HEK293 (cell line): ENCODE measurements around the gene DOLK.

Source experiments
- YY1 ChIP-seq: fragments of 450-650 bp; formaldehyde crosslinking; IDR thresholded peaks from 2 replicates; pipeline ENCODE4 v1.5.1; 2018; ENCODE audit warnings: missing biosample characterization, missing genetic modification characterization
- ZFHX2 ChIP-seq: fragments of 450-650 bp; formaldehyde crosslinking; conservative IDR thresholded peaks from 2 replicates; pipeline ENCODE4 v1.5.1; 2016; ENCODE audit warnings: missing biosample characterization, missing genetic modification characterization
- ZNF146 ChIP-seq: fragments of 450-650 bp; formaldehyde crosslinking; IDR thresholded peaks from 2 replicates; pipeline ENCODE4 v1.5.1; 2016; ENCODE audit warnings: missing biosample characterization, missing genetic modification characterization
- ZNF2 ChIP-seq: fragments of 450-650 bp; formaldehyde crosslinking; IDR thresholded peaks from 2 replicates; pipeline ENCODE4 v1.5.1; 2016; ENCODE audit warnings: missing biosample characterization, missing genetic modification characterization
- ZNF394 ChIP-seq: fragments of 450-650 bp; formaldehyde crosslinking; IDR thresholded peaks from 2 replicates; pipeline ENCODE4 v1.5.1; 2016; ENCODE audit warnings: missing biosample characterization, missing genetic modification characterization, mild to moderate bottlenecking, moderate library complexity, borderline replicate concordance
- ZNF521 ChIP-seq: fragments of 450-650 bp; formaldehyde crosslinking; IDR thresholded peaks from 2 replicates; pipeline ENCODE4 v1.5.1; 2017; ENCODE audit warnings: missing biosample characterization, mild to moderate bottlenecking, missing genetic modification characterization
- ZNF549 ChIP-seq: fragments of 450-650 bp; IDR thresholded peaks from 2 replicates; pipeline ENCODE4 v1.5.1; 2018; ENCODE audit warnings: missing biosample characterization, missing genetic modification characterization, mild to moderate bottlenecking, inconsistent platforms, moderate library complexity
- ZNF621 ChIP-seq: fragments of 450-650 bp; formaldehyde crosslinking; IDR thresholded peaks from 2 replicates; pipeline ENCODE4 v1.5.1; 2017; ENCODE audit warnings: missing biosample characterization, missing genetic modification characterization
- TF ChIP-seq, protein P1 (sequence below): fragments of 450-650 bp; formaldehyde crosslinking; IDR thresholded peaks from 2 replicates; pipeline ENCODE4 v1.5.1; 2016; ENCODE audit warnings: missing biosample characterization, missing genetic modification characterization
- TF ChIP-seq, protein P2 (sequence below): fragments of 450-650 bp; formaldehyde crosslinking; IDR thresholded peaks from 2 replicates; pipeline ENCODE4 v1.5.1; 2016; ENCODE audit warnings: missing biosample characterization, missing genetic modification characterization
- TF ChIP-seq, protein P3 (sequence below): fragments of 450-650 bp; formaldehyde crosslinking; IDR thresholded peaks from 2 replicates; pipeline ENCODE4 v1.5.1; 2017; ENCODE audit warnings: missing biosample characterization, missing genetic modification characterization
- TF ChIP-seq, protein P4 (sequence below): fragments of 450-650 bp; formaldehyde crosslinking; IDR thresholded peaks from 2 replicates; pipeline ENCODE4 v1.5.1; 2016; ENCODE audit warnings: missing biosample characterization, missing genetic modification characterization
- TF ChIP-seq, protein P5 (sequence below): fragments of 450-650 bp; formaldehyde crosslinking; IDR thresholded peaks from 2 replicates; pipeline ENCODE4 v1.5.1; 2016; ENCODE audit warnings: missing biosample characterization, missing genetic modification characterization

DNA sequence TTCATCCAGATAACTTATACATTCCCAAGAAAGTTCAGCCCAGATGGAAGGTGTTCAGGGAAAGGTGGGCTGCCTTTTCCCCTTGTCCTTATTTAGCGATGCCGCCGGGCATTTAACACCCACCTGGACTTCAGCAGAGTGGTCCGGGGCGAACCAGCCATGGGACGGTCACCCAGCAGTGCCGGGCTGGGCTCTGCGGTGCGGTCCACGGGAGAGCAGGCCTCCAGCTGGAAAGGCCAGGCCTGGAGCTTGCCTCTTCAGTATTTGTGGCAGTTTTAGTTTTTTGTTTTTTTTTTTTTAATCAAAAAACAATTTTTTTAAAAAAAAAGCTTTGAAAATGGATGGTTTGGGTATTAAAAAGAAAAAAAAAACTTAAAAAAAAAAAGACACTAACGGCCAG is 30.7 kb downstream of the DOLK start:
- TF ChIP-seq, protein P1, sequence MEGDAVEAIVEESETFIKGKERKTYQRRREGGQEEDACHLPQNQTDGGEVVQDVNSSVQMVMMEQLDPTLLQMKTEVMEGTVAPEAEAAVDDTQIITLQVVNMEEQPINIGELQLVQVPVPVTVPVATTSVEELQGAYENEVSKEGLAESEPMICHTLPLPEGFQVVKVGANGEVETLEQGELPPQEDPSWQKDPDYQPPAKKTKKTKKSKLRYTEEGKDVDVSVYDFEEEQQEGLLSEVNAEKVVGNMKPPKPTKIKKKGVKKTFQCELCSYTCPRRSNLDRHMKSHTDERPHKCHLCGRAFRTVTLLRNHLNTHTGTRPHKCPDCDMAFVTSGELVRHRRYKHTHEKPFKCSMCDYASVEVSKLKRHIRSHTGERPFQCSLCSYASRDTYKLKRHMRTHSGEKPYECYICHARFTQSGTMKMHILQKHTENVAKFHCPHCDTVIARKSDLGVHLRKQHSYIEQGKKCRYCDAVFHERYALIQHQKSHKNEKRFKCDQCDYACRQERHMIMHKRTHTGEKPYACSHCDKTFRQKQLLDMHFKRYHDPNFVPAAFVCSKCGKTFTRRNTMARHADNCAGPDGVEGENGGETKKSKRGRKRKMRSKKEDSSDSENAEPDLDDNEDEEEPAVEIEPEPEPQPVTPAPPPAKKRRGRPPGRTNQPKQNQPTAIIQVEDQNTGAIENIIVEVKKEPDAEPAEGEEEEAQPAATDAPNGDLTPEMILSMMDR (tag by site-specific recombination) = no peak
- TF ChIP-seq, protein P2, sequence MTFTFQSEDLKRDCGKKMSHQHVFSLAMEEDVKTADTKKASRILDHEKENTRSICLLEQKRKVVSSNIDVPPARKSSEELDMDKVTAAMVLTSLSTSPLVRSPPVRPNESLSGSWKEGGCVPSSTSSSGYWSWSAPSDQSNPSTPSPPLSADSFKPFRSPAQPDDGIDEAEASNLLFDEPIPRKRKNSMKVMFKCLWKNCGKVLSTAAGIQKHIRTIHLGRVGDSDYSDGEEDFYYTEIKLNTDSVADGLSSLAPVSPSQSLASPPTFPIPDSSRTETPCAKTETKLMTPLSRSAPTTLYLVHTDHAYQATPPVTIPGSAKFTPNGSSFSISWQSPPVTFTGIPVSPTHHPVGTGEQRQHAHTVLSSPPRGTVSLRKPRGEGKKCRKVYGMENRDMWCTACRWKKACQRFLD (tag by site-specific recombination) = no peak
- TF ChIP-seq ZNF394 (tag by site-specific recombination) = no peak
- no peak for TF ChIP-seq ZNF549
- TF ChIP-seq, protein P3, sequence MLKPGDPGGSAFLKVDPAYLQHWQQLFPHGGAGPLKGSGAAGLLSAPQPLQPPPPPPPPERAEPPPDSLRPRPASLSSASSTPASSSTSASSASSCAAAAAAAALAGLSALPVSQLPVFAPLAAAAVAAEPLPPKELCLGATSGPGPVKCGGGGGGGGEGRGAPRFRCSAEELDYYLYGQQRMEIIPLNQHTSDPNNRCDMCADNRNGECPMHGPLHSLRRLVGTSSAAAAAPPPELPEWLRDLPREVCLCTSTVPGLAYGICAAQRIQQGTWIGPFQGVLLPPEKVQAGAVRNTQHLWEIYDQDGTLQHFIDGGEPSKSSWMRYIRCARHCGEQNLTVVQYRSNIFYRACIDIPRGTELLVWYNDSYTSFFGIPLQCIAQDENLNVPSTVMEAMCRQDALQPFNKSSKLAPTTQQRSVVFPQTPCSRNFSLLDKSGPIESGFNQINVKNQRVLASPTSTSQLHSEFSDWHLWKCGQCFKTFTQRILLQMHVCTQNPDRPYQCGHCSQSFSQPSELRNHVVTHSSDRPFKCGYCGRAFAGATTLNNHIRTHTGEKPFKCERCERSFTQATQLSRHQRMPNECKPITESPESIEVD = no peak
- TF ChIP-seq ZNF2 (tag by site-specific recombination) = no peak
- no peak for TF ChIP-seq YY1 (tag by site-specific recombination)
- TF ChIP-seq, protein P4, sequence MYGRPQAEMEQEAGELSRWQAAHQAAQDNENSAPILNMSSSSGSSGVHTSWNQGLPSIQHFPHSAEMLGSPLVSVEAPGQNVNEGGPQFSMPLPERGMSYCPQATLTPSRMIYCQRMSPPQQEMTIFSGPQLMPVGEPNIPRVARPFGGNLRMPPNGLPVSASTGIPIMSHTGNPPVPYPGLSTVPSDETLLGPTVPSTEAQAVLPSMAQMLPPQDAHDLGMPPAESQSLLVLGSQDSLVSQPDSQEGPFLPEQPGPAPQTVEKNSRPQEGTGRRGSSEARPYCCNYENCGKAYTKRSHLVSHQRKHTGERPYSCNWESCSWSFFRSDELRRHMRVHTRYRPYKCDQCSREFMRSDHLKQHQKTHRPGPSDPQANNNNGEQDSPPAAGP = no peak
- no peak for TF ChIP-seq ZNF521 (tag by site-specific recombination)
- TF ChIP-seq, protein P5, sequence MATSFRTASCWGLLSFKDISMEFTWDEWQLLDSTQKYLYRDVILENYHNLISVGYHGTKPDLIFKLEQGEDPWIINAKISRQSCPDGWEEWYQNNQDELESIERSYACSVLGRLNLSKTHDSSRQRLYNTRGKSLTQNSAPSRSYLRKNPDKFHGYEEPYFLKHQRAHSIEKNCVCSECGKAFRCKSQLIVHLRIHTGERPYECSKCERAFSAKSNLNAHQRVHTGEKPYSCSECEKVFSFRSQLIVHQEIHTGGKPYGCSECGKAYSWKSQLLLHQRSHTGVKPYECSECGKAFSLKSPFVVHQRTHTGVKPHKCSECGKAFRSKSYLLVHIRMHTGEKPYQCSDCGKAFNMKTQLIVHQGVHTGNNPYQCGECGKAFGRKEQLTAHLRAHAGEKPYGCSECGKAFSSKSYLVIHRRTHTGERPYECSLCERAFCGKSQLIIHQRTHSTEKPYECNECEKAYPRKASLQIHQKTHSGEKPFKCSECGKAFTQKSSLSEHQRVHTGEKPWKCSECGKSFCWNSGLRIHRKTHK (tag by site-specific recombination) = no peak
- no peak for TF ChIP-seq ZFHX2 (tag by site-specific recombination)
- TF ChIP-seq ZNF146 = no peak
- TF ChIP-seq ZNF621 (tag by site-specific recombination) = no peak
